Activated naive CD4-positive, alpha-beta T cell treated with anti-CD3 and anti-CD28 coated beads, Interleukin-2, amount 50 U/mL, for 72 hours (primary cell): ENCODE data around the gene LCE1C. TPM values are rescaled to one million over a fixed set of nuclear protein-coding genes. Genes with fewer than 3 reads are reported as not detected.
A peak's percentile ranks its signal among the peaks of the same experiment; 100 is the strongest.

Source experiments
- ATAC-seq, 2 donors: fragments of 150-1000 bp; cut with Tn5 transposase; 2 replicates each; pipeline ENCODE4 v1.10.0; 2021; ENCODE audit warnings: mild to moderate bottlenecking in 2 of 2, moderate library complexity in 2 of 2
- DNase-seq, 2 donors: peaks; one replicate each; pipeline ENCODE4 v3.0.0; 2021 to 2022; ENCODE audit warnings: low spot score in 2 of 2
- H3K27ac Mint-ChIP-seq, 2 donors: one replicate each; pipeline ENCODE4 v1.8.0; 2022; ENCODE audit warnings: mild to moderate bottlenecking in 2 of 2, mixed read lengths in 2 of 2
- H3K36me3 Mint-ChIP-seq, 2 donors: one replicate each; pipeline ENCODE4 v1.8.0; 2022; ENCODE audit warnings: mixed read lengths in 2 of 2
- H3K9me3 Mint-ChIP-seq, 2 donors: one replicate each; pipeline ENCODE4 v1.8.0; 2022; ENCODE audit warnings: mixed read lengths in 2 of 2
- total RNA-seq, 2 donors: library from RNA; stranded (reverse); gene quantifications; one replicate each; pipeline ENCODE4 v1.2.3, GENCODE V29; 2022

Gene LCE1C, protein sequence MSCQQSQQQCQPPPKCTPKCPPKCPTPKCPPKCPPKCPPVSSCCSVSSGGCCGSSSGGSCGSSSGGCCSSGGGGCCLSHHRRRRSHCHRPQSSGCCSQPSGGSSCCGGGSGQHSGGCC
- total RNA-seq: not detected

DNA sequence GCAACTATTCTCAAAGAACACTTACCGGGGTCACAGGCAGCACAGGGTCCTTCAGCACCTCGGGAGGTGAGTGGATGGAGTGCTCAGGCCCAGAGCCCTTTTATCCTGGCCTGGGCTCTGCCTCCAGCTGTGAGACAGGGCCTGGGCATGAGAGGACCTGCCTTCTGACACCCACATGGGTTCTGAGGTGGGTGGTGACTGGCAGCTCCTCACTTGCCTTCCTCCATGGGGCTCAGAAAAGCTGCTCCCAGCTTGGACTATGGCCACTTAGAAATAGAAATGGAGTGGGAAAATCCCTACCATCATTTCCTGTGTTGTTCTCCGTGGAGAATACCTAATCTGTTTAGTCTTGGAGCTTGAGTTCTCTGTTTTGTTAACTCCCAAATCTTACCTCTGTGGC lies at the start of gene LCE1C:
LCE1C (minus strand) TSS at position 76 of the 400 bp plus-strand sequence. CDS start 1,173 bp downstream, outside the sequence.
- DNase-seq (no peak), ATAC-seq (no peak)
- Mint-ChIP-seq H3K9me3 (no peaks in the 10 kb centered on the region), H3K36me3 (no peaks in the 10 kb centered on the region), H3K27ac (no peak within 1 kb of the TSS)

DNA sequence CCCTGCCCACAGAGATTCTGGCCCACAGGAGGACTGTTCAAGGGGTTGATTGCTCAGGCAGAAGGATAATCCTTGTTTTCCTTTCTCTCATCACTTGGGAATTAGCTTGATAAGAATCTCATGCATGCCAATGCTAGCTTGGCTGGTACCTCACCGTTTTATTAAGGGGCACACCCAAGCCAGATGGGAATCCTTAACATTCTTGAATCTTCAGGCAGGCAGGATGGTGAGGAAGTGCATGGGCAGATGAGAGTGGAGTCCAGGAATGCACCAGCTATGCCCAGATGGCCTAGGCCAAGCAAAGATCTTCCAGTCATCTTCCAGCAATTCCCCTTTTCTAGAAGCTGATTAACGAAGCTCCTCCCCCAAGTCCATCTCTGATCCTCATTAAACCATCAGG lies 49.2 kb upstream of the LCE1C start:
- no peak for ATAC-seq
- H3K36me3 Mint-ChIP-seq: no peaks in the 10 kb centered on the region
- no peaks in the 10 kb centered on the region for H3K9me3 Mint-ChIP-seq
- DNase-seq: no peak
- no peak overlapping the region for H3K27ac Mint-ChIP-seq

DNA sequence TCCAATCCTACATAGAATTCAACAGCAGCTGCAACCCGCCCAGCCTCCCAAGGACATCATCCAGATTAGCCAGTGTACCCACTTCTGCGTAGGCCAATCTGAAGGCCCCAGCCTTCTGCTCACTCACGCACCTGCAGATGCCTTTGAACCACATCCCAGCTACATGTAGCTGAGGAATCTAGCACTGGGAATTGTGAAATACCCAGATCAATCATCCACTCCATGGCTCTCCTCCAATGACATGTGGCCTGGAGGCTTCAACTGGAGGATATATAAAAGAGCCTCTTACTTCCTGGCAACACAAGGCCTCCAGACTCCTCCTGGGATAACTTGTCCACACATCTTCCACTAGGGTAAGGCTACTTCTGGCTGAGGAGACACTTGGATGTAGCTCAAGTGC lies 36.1 kb upstream of the LCE1C start, which contains the start of gene LCE6A:
LCE6A (plus strand) TSS at position 301 of the 400 bp plus-strand sequence. CDS start 665 bp downstream, outside the sequence.
- Mint-ChIP-seq H3K36me3 (no peaks in the 10 kb centered on the region), H3K9me3 (no peaks in the 10 kb centered on the region), H3K27ac (no peak within 1 kb of the TSS)
- no peak for DNase-seq
- no peak for ATAC-seq

DNA sequence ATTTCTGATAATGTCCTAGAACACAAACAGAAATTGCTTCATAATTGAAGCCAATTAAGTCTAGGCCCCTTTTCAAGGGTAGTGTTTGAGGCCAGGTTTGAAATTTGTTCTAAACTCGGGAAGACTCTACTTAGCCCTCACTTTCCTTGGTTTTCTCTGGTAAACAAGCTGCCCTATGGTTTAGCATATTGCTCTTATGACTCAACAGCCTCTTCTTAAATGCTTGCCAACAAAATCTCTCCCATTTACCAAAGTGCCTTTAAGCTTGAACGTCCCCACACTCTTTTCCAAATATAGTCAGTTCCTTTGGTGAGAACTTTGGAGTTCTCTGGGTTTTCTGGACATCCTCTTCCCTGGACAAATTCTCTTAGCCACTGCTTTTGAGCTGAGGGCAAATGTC lies 30.4 kb upstream of the LCE1C start:
- Mint-ChIP-seq H3K27ac (no peak overlapping the region), H3K9me3 (no peaks in the 10 kb centered on the region), H3K36me3 (no peaks in the 10 kb centered on the region)
- ATAC-seq: no peak
- DNase-seq: no peak

DNA sequence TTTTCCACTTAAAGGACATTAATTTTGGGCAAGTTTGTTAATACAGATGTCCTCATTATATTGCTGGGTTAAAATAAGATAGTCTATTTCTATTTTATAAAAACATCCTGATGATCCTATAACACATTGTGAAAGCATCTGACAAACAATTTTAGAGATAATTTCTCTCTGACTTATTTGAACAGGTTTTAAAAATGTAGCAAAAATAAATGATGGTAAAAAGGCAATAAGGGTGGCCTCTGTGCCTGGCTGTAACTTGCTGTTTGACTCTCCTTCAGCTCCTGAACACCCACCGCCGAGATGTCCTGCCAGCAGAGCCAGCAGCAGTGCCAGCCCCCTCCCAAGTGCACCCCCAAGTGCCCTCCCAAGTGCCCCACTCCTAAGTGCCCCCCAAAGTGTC lies 20.7 kb upstream of the LCE1C start, which contains the start of gene LCE1A:
LCE1A (plus strand) TSS at position 301 of the 400 bp plus-strand sequence; CDS start at position 301, 0 bp downstream.
- ATAC-seq: no peak
- no peak within 1 kb of the TSS for H3K27ac Mint-ChIP-seq

DNA sequence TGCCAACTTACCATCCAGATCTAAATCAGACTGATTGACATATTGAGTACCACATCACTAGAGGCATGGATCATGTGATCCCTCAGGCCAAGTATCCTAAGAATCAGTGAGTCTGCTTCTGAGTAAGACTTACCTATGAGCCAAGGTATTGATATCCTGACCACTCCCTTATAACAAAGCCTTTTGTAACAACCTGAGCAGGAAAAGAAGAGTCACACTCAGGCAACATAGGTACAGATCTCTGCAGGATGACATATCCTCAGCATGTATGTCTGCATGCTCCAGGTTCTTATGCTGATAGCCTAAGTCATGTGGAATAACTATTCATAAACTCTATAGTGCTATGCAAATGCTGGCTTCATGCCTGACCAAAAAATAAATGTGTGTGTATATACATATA lies 18.5 kb upstream of the LCE1C start:
- ATAC-seq (no peak), DNase-seq (no peak)
- Mint-ChIP-seq H3K36me3 (no peaks in the 10 kb centered on the region), H3K27ac (no peak overlapping the region), H3K9me3 (no peaks in the 10 kb centered on the region)

More for the DNA sequence above, 20.7 kb upstream of the LCE1C start, which contains the start of gene LCE1A:
- no peak for DNase-seq
- H3K9me3 Mint-ChIP-seq: no peaks in the 10 kb centered on the region
- no peaks in the 10 kb centered on the region for H3K36me3 Mint-ChIP-seq

DNA sequence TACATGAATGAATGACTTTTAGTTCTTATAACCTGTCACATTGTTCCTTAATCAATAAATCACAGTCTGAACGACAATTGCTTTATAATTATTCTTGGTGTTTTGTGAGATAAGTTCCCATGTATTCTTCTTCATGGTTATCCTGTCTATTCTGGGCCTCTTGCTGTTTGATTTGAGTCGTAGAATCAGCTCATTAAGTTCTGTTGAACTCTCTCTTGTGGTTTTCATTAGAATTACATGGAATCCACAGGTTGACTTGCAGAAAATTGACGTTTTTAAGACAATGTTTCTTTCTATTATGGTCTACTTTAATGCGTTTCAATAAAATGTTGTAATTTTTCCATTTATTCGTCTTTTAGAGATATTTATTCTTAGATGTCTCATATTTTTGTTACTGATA lies 16.8 kb upstream of the LCE1C start:
- no peaks in the 10 kb centered on the region for H3K36me3 Mint-ChIP-seq
- no peaks in the 10 kb centered on the region for H3K9me3 Mint-ChIP-seq
- ATAC-seq: no peak
- no peak overlapping the region for H3K27ac Mint-ChIP-seq
- DNase-seq: no peak

DNA sequence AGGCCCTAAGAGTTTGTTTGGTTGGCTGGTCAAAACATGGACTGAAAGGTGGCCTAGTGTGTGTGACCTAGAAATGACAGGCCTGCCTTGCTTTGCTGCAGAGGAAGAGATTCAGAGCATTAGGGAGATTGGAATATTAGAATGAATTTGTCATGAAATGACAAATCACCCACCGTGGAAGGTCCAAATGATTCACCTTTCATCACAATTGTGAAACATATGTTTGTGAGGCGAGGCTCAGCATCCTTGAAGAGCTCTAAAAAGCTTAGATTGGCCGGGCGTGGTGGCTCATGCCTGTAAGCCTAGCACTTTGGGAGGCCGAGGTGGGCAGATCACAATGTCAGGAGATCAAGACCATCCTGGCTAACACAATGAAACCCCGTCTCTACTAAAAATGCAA lies 10.9 kb upstream of the LCE1C start:
- Mint-ChIP-seq H3K9me3 (no peaks in the 10 kb centered on the region), H3K36me3 (no peaks in the 10 kb centered on the region), H3K27ac (no peak overlapping the region)
- DNase-seq: no peak
- no peak for ATAC-seq

DNA sequence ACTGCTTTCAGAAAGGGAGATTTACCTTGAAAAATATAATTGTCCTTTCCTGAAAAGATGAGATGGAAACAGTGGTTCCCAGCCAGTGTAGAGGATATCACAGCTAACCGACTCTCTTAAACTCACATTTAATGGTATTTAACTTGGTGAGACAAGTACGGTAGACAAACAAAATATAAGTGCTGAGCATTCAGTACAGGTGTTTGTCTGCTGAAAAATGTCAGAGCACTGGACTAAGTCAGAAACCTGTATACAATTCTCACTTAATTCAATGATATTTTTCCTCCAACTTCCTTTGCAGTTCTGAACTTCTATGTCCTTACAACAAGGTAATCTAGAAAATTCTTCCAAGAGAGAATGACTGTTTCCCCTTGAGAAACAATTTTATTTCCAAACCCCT lies 5.2 kb upstream of the LCE1C start, which contains the start of gene LCE1B:
LCE1B (plus strand) TSS at position 301 of the 400 bp plus-strand sequence. CDS start 476 bp downstream, outside the sequence.
- no peak for ATAC-seq
- Mint-ChIP-seq H3K27ac (peak within 1 kb of the TSS in 1 of 2 donors; percentile 11), H3K9me3 (no peaks in the 10 kb centered on the region), H3K36me3 (no peaks in the 10 kb centered on the region)
- no peak for DNase-seq

DNA sequence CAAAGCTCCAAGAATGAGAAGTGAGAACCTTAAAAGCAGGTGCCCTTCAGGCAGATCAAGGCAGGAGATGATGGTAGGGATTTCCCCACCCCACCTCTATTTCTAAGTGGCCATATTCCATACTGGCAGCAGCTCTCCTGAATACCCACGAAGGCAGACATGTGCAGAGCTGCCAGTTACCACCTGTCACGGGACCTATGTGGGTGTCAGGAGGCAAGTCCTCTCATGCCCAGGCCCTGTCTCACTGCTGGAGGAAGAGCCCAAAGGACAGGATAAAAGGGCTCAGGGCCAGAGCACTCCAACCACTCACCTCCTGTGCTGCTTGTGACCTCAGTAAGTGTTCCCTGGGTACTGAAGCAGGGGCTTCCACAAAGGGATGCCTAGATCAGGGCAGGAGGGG lies 4.6 kb upstream of the LCE1C start:
- H3K9me3 Mint-ChIP-seq: no peaks in the 10 kb centered on the region

DNA sequence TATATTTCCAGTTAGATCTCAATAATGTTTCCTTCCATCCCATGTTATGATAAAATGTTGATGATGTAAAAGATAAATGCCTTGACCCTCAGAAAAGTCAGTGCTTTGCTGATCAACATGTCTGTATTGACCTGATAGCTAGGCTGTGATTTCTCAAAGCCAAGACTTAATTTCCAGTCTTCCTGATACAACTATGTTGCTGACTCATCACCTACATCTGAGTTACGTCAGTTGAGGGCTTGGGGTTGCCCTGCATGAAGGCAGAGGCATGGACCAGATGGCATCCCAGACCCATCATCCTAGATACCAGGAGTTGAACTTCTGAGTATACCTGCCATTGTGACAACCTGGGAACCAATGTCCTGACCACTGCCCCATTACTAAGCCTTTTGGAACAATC lies 5.1 kb downstream of the LCE1C start:
- DNase-seq (no peak), ATAC-seq (no peak)
- H3K36me3 Mint-ChIP-seq: no peaks in the 10 kb centered on the region
- H3K9me3 Mint-ChIP-seq: no peaks in the 10 kb centered on the region
- no peak overlapping the region for H3K27ac Mint-ChIP-seq

More for the DNA sequence above, 4.6 kb upstream of the LCE1C start:
- H3K36me3 Mint-ChIP-seq: no peaks in the 10 kb centered on the region
- no peak overlapping the region for H3K27ac Mint-ChIP-seq
- no peak for DNase-seq
- no peak for ATAC-seq

DNA sequence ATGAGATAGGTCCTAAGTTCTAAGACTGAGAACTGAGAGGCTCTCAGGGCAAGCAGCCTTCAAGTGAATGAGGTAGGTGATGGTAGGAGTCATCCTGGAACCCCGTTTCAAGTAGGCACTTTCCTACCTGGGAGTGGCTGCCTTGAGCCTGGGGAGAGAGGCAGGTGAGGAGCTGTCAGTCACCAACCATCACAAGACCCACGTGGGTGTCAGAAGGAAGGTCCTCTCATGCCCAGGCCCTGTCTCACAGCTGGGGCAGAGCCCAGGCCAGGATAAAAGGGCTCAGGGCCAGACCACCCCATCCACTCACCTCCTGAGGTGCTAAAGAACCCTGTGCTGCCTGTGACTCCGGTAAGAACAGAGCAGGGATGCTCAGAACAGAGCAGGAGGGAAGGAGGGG lies 10.0 kb downstream of the LCE1C start, which contains the start of gene LCE1D:
LCE1D (plus strand) TSS at position 301 of the 400 bp plus-strand sequence. CDS start 1,074 bp downstream, outside the sequence.
- Mint-ChIP-seq H3K9me3 (no peaks in the 10 kb centered on the region), H3K27ac (no peak within 1 kb of the TSS), H3K36me3 (no peaks in the 10 kb centered on the region)
- ATAC-seq (no peak), DNase-seq (no peak)

DNA sequence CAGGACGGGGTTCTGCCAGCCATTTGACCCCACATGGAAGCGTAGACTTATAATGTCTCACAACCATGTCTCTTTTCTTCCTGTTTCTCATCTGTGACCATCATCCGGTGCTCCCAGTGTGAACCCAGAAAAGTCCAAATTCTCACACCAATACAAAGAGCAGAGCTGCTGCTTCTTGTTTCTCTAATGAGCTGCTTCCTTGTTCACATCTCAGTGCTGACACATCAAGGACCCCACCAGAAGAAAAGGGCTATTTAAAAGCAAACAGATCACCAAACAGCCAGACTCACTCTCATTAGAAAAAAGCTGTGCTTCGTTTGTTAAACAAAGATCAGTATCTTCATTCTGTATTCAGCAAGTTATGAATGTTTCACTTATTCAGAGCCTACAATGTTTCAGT lies 10.8 kb downstream of the LCE1C start:
- no peaks in the 10 kb centered on the region for H3K9me3 Mint-ChIP-seq
- H3K36me3 Mint-ChIP-seq: no peaks in the 10 kb centered on the region
- no peak for DNase-seq
- no peak overlapping the region for H3K27ac Mint-ChIP-seq
- ATAC-seq: no peak

DNA sequence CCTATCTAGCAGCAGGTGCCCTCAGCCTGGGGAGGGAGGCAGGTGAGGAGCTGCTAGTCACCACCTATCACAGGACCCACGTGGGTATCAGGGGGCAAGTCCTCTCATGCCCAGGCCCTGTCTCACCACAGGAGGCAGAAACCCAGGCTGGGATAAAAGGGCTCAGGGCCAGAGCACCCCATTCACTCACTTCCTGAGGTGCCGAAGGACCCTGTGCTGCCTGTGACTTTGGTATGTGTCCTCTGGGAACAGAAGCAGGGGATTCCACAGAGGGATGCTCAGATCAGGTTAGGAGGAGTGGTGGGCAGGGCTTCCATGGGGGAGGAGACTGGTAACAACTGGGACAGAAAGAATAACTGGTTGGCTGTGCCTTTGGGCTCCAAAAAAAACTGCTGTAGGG lies 20.4 kb downstream of the LCE1C start, which contains the start of gene LCE1E:
LCE1E (plus strand) TSS at position 181 of the 400 bp plus-strand sequence. CDS start 1,043 bp downstream, outside the sequence.
- Mint-ChIP-seq H3K36me3 (no peaks in the 10 kb centered on the region), H3K27ac (no peak within 1 kb of the TSS), H3K9me3 (no peaks in the 10 kb centered on the region)
- DNase-seq: no peak
- ATAC-seq: no peak

DNA sequence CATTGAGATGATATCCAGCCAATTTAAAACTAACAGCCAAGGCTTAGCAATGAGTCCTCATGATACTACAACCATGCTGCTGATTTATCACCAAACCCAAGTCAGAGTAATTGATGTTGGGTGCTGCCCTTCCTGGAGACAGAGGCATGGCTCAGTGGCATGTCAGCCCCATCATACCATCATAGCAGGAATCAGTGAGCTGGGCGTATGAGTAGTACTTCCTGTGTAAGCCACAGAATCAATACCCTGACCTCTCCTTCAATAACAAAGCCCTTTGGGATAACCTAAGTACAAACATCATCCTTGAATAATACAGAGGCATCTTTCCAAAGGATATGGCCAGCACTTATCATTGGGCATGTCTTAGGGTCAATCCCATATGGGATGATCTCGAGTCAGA lies 23.4 kb downstream of the LCE1C start:
- no peak for DNase-seq
- H3K9me3 Mint-ChIP-seq: no peaks in the 10 kb centered on the region
- no peak for ATAC-seq
- no peaks in the 10 kb centered on the region for H3K36me3 Mint-ChIP-seq
- H3K27ac Mint-ChIP-seq: no peak overlapping the region

DNA sequence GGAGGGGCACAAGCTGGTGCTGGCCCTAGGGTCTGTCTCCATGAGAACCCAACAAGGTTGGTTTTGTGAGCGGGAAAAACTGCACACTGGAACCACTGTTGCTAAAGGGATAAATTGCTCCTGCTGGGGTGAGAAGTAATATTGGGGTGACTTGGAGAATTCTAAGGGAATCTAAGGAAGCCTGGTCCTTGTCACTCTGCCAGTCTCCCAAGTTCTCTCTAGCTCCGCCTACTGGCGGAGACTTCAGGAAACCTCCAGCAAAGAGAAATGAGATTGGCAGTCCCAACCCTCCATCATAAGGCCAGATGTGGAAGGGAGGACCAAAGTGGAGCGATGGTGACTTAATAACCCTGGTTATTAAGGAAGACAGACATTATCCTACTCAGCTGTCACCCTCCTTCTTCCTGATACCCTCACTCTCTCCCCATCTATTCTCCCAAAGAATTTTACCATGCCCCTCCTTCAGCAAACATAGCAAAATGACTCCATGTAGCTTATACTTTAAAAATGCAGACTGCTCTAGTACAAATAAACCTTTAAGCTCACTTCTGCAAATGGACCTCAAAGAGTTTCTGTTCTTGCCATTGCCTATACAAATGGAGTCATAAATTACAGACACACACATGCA lies 28.8 kb downstream of the LCE1C start:
- H3K27ac Mint-ChIP-seq: no peak overlapping the region
- no peaks in the 10 kb centered on the region for H3K9me3 Mint-ChIP-seq
- peaks cover 0 to 4% of the 10 kb centered on the region in 2 donors for H3K36me3 Mint-ChIP-seq
- ATAC-seq (no peak), DNase-seq (no peak)

DNA sequence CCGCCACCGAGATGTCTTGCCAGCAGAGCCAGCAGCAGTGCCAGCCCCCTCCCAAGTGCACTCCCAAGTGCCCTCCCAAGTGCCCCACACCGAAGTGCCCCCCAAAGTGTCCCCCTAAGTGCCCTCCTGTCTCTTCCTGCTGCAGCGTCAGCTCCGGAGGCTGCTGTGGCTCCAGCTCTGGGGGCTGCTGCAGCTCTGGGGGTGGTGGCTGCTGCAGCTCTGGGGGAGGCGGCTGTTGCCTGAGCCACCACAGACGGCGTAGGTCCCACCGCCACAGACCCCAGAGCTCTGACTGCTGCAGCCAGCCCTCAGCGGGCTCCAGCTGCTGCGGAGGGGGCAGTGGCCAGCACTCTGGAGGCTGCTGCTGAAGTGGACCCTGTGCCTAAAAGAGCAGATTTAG lies 30.1 kb downstream of the LCE1C start:
- DNase-seq: no peak
- H3K9me3 Mint-ChIP-seq: no peaks in the 10 kb centered on the region
- H3K36me3 Mint-ChIP-seq: peaks cover 0 to 4% of the 10 kb centered on the region in 2 donors
- ATAC-seq: no peak
- H3K27ac Mint-ChIP-seq: no peak overlapping the region

DNA sequence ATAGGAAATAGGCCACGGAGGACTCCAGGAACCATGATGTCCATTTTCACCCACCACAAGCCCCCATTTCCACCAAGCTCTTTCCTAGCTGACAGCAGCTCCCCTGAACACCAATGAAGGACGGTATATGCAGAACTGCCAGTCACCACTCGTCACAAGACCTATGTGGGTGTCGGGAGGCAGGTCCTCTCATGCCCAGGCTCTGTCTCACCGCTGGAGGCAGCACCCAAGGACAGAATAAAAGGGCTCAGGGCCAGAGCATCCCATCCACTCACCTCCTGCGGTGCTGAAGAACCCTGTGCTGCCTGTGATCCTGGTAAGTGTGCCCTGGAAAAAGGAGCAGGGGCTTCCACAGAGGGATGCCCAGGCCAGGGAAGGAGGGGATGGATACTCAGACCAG lies 31.6 kb downstream of the LCE1C start, which contains the start of gene LCE1F:
LCE1F (plus strand) TSS at position 266 of the 400 bp plus-strand sequence. CDS start 1,232 bp downstream, outside the sequence.
- ATAC-seq (no peak), DNase-seq (no peak)
- no peaks in the 10 kb centered on the region for H3K9me3 Mint-ChIP-seq
- H3K36me3 Mint-ChIP-seq: peaks cover 0 to 4% of the 10 kb centered on the region in 2 donors
- H3K27ac Mint-ChIP-seq: peak within 1 kb of the TSS in 1 of 2 donors; percentile 77
